VCaP (cell line): ENCODE results near the gene TNFAIP6.
"Not testable (repeated sequence)": the region's sequence is repeated elsewhere in the genome, so short reads cannot be mapped to it uniquely, and the experiment has no call there.

Source experiments
- H3K27ac ChIP-seq: fragments of 450-650 bp; 2 replicates; pipeline ENCODE4 v1.5.1; 2017
- CTCF ChIP-seq: fragments of 450-650 bp; conservative IDR thresholded peaks from 2 replicates; pipeline ENCODE4 v1.5.1; 2017; ENCODE audit warnings: mild to moderate bottlenecking, moderate library complexity

TNFAIP6 gene, protein sequence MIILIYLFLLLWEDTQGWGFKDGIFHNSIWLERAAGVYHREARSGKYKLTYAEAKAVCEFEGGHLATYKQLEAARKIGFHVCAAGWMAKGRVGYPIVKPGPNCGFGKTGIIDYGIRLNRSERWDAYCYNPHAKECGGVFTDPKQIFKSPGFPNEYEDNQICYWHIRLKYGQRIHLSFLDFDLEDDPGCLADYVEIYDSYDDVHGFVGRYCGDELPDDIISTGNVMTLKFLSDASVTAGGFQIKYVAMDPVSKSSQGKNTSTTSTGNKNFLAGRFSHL

DNA sequence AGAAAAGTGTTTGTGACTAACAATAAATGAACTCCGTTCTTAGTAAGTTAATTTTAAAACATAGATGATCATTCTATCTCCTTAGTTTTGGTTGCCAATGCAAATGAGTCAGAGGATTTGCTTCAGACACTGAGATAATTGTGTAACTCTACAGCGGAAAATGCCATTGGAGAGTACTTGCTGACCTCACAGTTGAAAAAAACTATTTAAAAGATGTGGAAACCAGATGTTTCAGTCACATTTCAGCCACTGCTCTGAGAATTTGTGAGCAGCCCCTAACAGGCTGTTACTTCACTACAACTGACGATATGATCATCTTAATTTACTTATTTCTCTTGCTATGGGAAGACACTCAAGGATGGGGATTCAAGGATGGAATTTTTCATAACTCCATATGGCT, at the start of gene TNFAIP6:
TSS of gene TNFAIP6 (plus strand) at position 234 of the 400 bp plus-strand sequence. CDS start at position 309, 75 bp downstream.
- no peak within 1 kb of the TSS for H3K27ac ChIP-seq

GRCh38 chr2:151310313-151310712, 47.1 kb upstream of the TNFAIP6 start:
- not testable (repeated sequence) for H3K27ac ChIP-seq

More for the DNA sequence above, at the start of gene TNFAIP6:
- no peak for TF ChIP-seq CTCF

DNA sequence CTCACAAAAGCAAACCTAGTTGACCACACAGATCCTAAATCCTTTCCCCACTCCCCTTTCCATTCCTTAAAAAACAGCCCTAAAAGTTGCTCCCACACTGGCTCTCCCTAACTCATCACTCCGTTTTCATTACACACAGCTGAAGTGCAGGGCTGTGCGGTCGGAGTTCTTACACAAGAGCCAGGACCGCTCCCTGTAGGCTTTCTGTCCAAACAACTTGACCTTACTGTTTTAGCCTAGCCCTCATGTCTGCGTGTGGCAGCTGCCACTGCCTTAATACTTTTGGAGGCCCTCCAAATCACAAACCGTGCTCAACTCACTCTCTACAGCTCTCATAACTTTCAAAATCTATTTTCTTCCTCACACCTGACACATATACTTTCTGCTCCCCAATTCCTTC, 45.0 kb upstream of the TNFAIP6 start:
- not testable (repeated sequence) for H3K27ac ChIP-seq

GRCh38 chr2:151315381-151315903, 42.0 kb upstream of the TNFAIP6 start:
- TF ChIP-seq CTCF = no peak
- no peak overlapping the region for H3K27ac ChIP-seq

DNA sequence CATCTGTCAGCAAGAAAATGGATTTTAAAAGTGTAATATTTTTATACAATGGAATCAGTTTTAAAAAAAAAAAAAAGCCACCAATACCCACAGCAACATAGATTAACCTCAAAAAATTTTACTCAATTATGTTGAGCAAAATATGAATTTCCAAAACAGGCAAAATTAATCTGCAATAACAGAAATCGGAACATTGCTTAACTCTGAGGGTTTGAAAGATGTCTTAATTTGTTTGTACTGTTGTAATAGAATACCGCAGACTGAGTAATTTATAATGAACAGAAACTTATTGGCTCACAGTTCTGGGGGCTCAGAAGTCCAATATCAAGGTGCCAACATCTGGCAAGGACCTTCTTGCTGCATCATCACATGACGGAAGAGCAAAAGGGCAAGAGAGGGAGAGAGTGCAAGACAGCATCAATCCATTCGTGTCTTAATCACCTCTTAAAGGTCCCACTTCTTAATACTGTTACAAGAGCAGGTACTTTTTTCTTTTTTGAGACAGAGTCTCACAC, 31.8 kb upstream of the TNFAIP6 start:
- no peak for TF ChIP-seq CTCF
- no peak overlapping the region for H3K27ac ChIP-seq

DNA sequence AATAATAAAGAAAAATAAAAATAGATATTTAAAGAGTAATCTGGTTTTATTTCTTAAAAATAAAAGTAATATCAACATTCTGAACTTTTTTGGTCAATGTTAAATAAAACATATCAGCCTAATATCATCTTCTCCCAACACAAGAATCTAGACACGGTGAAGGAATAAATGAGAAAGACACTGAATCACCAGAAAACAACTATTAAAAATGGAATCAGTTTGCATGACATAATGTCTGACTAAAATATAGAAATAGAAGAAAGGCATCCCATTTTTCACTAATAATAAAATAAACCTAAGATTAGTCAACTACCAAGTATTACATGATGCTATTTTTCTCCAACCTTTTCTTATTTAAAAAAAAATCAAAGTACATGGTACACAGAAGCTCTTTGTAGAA, 30.8 kb upstream of the TNFAIP6 start:
- H3K27ac ChIP-seq = no peak overlapping the region
- no peak for TF ChIP-seq CTCF

DNA sequence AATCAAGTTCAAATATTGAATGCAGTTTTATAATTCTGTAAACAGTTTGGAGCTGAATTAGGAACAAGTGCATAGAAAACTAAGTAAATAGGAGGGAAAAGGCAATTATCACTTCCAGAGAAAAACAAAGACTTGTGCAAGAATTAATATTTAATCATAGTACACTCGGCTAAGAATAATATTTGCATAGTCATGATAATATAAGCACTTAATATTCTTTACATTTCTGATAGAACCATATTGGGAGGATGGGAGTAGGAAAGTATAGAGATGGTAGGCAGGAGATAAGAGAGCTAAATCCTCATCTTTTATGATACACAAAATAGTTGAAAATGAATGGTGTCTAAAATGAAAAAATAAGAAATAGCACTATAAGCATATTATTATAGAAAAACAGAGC, 27.4 kb upstream of the TNFAIP6 start:
- no peak overlapping the region for H3K27ac ChIP-seq
- TF ChIP-seq CTCF = no peak

DNA sequence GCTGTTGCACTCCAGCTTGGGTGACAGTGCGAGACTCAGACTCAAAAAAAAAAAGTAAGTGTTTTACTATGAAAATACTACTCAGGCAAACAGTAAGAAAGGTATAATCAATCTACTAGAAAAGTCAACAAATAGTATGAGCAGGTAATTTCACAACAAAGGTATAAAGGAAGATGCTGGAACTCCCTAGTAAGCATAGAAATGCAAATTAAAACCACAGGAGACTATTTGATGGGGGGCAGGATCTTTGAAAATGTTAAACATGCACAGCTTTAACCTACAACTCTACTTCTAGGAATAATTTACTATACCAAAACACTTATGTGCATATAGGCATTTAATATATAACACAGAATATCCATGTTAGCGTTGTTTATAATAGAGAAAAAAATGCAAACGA, 24.3 kb upstream of the TNFAIP6 start:
- TF ChIP-seq CTCF = no peak
- no peak overlapping the region for H3K27ac ChIP-seq
